HepG2 (cell line): ENCODE data around the gene OR6S1. TPM values are rescaled to one million over a fixed set of nuclear protein-coding genes. Genes with fewer than 3 reads are reported as not detected.
A peak's percentile ranks its signal among the peaks of the same experiment; 100 is the strongest.

Experiments used
- CBX5 ChIP-seq: sonication (generic); formaldehyde crosslinking; IDR thresholded peaks from 2 replicates; pipeline ENCODE4 v1.4.0; 2020; ENCODE audit warnings: missing genetic modification reagents, borderline replicate concordance
- DNMT3B ChIP-seq: conservative IDR thresholded peaks from 2 replicates; pipeline ENCODE4 v1.6.1; 2016; ENCODE audit warnings: missing biosample characterization, control low read depth
- DR1 ChIP-seq: sonication (generic); formaldehyde crosslinking; IDR thresholded peaks from 2 replicates; pipeline ENCODE4 v1.8.0; 2021; ENCODE audit warnings: mild to moderate bottlenecking, missing genetic modification reagents, inconsistent platforms
- FOXP1 ChIP-seq, 2 experiments: fragments of 450-650 bp in 1 of 2; IDR thresholded peaks; 2 replicates each; pipeline ENCODE4 v1.6.1; 2017 to 2018; ENCODE audit warnings: antibody characterized with exemption in 1 of 2
- GFI1 ChIP-seq: sonication (generic); formaldehyde crosslinking; IDR thresholded peaks from 2 replicates; pipeline ENCODE4 v1.5.0; 2020; ENCODE audit warnings: missing genetic modification reagents, mild to moderate bottlenecking, borderline replicate concordance
- MATR3 ChIP-seq: sonication (generic); formaldehyde crosslinking; IDR thresholded peaks from 2 replicates; pipeline ENCODE4 v1.4.0; 2020; ENCODE audit warnings: missing genetic modification reagents
- MTERF4 ChIP-seq: sonication (generic); formaldehyde crosslinking; IDR thresholded peaks from 2 replicates; pipeline ENCODE4 v1.8.0; 2023; ENCODE audit warnings: mild to moderate bottlenecking, missing genetic modification reagents
- NFIC ChIP-seq: IDR thresholded peaks from 2 replicates; pipeline ENCODE4 v1.6.1; 2012; ENCODE audit warnings: mild to moderate bottlenecking, low read length, inconsistent platforms
- RARA ChIP-seq: IDR thresholded peaks from 2 replicates; pipeline ENCODE4 v1.6.1; 2016; ENCODE audit warnings: missing genetic modification reagents, missing compliant biosample characterization
- RBAK ChIP-seq: sonication (generic); formaldehyde crosslinking; IDR thresholded peaks from 2 replicates; pipeline ENCODE4 v1.5.1; 2020; ENCODE audit warnings: mild to moderate bottlenecking, missing genetic modification reagents
- SMAD1 ChIP-seq: sonication (generic); formaldehyde crosslinking; IDR thresholded peaks from 2 replicates; pipeline ENCODE4 v1.4.0; 2020; ENCODE audit warnings: missing genetic modification reagents, low read depth, mild to moderate bottlenecking, borderline replicate concordance
- SYNCRIP ChIP-seq: fragments of 200-400 bp; formaldehyde crosslinking; IDR thresholded peaks from 2 replicates; pipeline ENCODE4 v1.6.1; 2018; ENCODE audit warnings: mild to moderate bottlenecking, low read depth, low read length; ENCODE audit not compliant: insufficient read depth
- TOE1 ChIP-seq: sonication (generic); formaldehyde crosslinking; IDR thresholded peaks from 2 replicates; pipeline ENCODE4 v1.4.0; 2020; ENCODE audit warnings: mild to moderate bottlenecking, missing genetic modification reagents
- ZBTB2 ChIP-seq: sonication (generic); formaldehyde crosslinking; IDR thresholded peaks from 2 replicates; pipeline ENCODE4 v1.8.0; 2022; ENCODE audit warnings: low read depth, missing genetic modification reagents
- ZNF251 ChIP-seq: sonication (generic); formaldehyde crosslinking; IDR thresholded peaks from 2 replicates; pipeline ENCODE4 v1.9.0; 2021; ENCODE audit warnings: mild to moderate bottlenecking, missing genetic modification reagents
- ZNF431 ChIP-seq: sonication (generic); formaldehyde crosslinking; IDR thresholded peaks from 2 replicates; pipeline ENCODE4 v1.9.0; 2022; ENCODE audit warnings: missing genetic modification reagents, low read depth, mild to moderate bottlenecking, borderline replicate concordance
- ZNF598 ChIP-seq: sonication (generic); formaldehyde crosslinking; IDR thresholded peaks from 2 replicates; pipeline ENCODE4 v1.5.1; 2020; ENCODE audit warnings: mild to moderate bottlenecking, missing genetic modification reagents, borderline replicate concordance
- ZSCAN22 ChIP-seq: sonication (generic); formaldehyde crosslinking; IDR thresholded peaks from 2 replicates; pipeline ENCODE4 v1.4.0; 2020; ENCODE audit warnings: mild to moderate bottlenecking, missing genetic modification reagents
- polyA plus RNA-seq, 8 experiments: library from polyadenylated mRNA; depleted of rRNA in 3 of 8; stranded (reverse) in 7 of 8; unstranded in 1 of 8; fragments of >200 nt; fragmentation: Illumina TruSeq in 4 of 8; extraction: Trizol in 4 of 8; gene quantifications; 2 replicates each; pipeline versions ENCODE4 v1.2.1 to v1.2.3, GENCODE V29; 2011 to 2016; ENCODE audit warnings: low read depth in 4 of 8, missing spikeins in 1 of 8, mixed read lengths in 1 of 8; ENCODE audit not compliant: insufficient read depth in 1 of 8
- total RNA-seq, 5 experiments: library from RNA; depleted of rRNA; stranded (reverse); fragments of >200 nt; fragmentation: Illumina TruSeq; extraction: Trizol; gene quantifications; 2 replicates each; pipeline ENCODE4 v1.2.3, GENCODE V29; 2016; ENCODE audit warnings: low read depth in 1 of 5
- TF ChIP-seq, protein P1 (sequence below): sonication (generic); formaldehyde crosslinking; IDR thresholded peaks from 2 replicates; pipeline ENCODE4 v1.5.0; 2020; ENCODE audit warnings: mild to moderate bottlenecking, missing genetic modification reagents, borderline replicate concordance
- TF ChIP-seq, protein P2 (sequence below): sonication (generic); formaldehyde crosslinking; IDR thresholded peaks from 2 replicates; pipeline ENCODE4 v1.8.0; 2022; ENCODE audit warnings: missing genetic modification reagents, low read depth, mild to moderate bottlenecking, borderline replicate concordance
- TF ChIP-seq, protein P3 (sequence below): IDR thresholded peaks from 2 replicates; pipeline ENCODE4 v1.6.1; 2016; ENCODE audit warnings: low read depth

The OR6S1 gene
- total and polyA plus RNA-seq, 2 of the 13 experiments (the other 11 are each of a cell fraction or from before 2014, with no cell fraction given), result 0.09 TPM; not detected in 1

GRCh38 chr14:20630340-20631022 is 11.0 kb downstream of the OR6S1 start (continued):
- TF ChIP-seq, protein P1, sequence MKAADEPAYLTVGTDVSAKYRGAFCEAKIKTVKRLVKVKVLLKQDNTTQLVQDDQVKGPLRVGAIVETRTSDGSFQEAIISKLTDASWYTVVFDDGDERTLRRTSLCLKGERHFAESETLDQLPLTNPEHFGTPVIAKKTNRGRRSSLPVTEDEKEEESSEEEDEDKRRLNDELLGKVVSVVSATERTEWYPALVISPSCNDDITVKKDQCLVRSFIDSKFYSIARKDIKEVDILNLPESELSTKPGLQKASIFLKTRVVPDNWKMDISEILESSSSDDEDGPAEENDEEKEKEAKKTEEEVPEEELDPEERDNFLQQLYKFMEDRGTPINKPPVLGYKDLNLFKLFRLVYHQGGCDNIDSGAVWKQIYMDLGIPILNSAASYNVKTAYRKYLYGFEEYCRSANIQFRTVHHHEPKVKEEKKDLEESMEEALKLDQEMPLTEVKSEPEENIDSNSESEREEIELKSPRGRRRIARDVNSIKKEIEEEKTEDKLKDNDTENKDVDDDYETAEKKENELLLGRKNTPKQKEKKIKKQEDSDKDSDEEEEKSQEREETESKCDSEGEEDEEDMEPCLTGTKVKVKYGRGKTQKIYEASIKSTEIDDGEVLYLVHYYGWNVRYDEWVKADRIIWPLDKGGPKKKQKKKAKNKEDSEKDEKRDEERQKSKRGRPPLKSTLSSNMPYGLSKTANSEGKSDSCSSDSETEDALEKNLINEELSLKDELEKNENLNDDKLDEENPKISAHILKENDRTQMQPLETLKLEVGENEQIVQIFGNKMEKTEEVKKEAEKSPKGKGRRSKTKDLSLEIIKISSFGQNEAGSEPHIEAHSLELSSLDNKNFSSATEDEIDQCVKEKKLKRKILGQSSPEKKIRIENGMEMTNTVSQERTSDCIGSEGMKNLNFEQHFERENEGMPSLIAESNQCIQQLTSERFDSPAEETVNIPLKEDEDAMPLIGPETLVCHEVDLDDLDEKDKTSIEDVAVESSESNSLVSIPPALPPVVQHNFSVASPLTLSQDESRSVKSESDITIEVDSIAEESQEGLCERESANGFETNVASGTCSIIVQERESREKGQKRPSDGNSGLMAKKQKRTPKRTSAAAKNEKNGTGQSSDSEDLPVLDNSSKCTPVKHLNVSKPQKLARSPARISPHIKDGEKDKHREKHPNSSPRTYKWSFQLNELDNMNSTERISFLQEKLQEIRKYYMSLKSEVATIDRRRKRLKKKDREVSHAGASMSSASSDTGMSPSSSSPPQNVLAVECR (CRISPR knock-in tag), result peak; percentile 14; the same call in 1 of the 2 replicates
- TF ChIP-seq TOE1 (0 out of 2 replicates have a peak, but pooled peaks have one; percentile 23), MATR3 (no peak), ZNF251 (CRISPR knock-in tag) (no peak), ZNF598 (CRISPR knock-in tag) (peak; percentile 51; the same call in 1 of the 2 replicates), DNMT3B (peak; percentile 29; the same call in 1 of the 2 replicates), SMAD1 (CRISPR knock-in tag) (no peak), GFI1 (no peak; the same call in 1 of the 2 replicates), CBX5 (CRISPR knock-in tag) (no peak), ZSCAN22 (CRISPR knock-in tag) (no peak), DR1 (CRISPR knock-in tag) (no peak), FOXP1 (IDR thresholded peaks at IDR 0.05) (no peak), FOXP1 (CRISPR knock-in tag; IDR thresholded peaks at IDR 0.05) (no peak), NFIC (peak; percentile 17; the same call in 1 of the 2 replicates), RBAK (CRISPR knock-in tag) (no peak), SYNCRIP (no peak), ZNF431 (CRISPR knock-in tag) (no peak), RARA (peak; percentile 14; the same call in 1 of the 2 replicates), ZBTB2 (CRISPR knock-in tag) (no peak), MTERF4 (CRISPR knock-in tag) (no peak)
- TF ChIP-seq, protein P2, sequence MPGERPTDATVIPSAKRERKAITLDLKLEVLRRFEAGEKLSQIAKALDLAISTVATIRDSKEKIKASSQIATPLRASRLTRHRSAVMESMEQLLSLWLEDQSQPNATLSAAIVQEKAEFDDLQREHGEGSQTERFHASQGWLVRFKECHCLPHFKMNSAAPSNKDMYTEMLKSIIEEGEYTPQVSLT (CRISPR knock-in tag), result no peak
- TF ChIP-seq, protein P3, sequence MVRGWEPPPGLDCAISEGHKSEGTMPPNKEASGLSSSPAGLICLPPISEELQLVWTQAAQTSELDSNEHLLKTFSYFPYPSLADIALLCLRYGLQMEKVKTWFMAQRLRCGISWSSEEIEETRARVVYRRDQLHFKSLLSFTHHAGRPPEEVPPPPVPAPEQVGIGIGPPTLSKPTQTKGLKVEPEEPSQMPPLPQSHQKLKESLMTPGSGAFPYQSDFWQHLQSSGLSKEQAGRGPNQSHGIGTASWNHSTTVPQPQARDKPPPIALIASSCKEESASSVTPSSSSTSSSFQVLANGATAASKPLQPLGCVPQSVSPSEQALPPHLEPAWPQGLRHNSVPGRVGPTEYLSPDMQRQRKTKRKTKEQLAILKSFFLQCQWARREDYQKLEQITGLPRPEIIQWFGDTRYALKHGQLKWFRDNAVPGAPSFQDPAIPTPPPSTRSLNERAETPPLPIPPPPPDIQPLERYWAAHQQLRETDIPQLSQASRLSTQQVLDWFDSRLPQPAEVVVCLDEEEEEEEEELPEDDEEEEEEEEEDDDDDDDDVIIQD (CRISPR knock-in tag), result 0 out of 2 replicates have a peak, but pooled peaks have one; percentile 20
